GM06990 (cell line): ENCODE results near the gene CRAMP1.

ENCODE experiments used
- DNase-seq: peaks from one replicate; pipeline ENCODE4 v3.0.0-alpha.2; 2011; ENCODE audit not compliant: insufficient read length; ENCODE audit errors: extremely low read depth
- H3K27me3 ChIP-seq: replicated peaks from 2 replicates; pipeline ENCODE4 v1.6.0; 2011; ENCODE audit warnings: low read length; ENCODE audit not compliant: control insufficient read depth, insufficient read depth
- H3K36me3 ChIP-seq: 2 replicates; pipeline ENCODE4 v1.5.1; 2011; ENCODE audit warnings: low read length; ENCODE audit not compliant: control insufficient read depth, insufficient read depth
- H3K4me3 ChIP-seq: replicated peaks from 2 replicates; pipeline ENCODE4 v1.5.1; 2011; ENCODE audit warnings: low read depth, mild to moderate bottlenecking, control low read depth, low read length
- TF ChIP-seq, protein P1 (sequence below): IDR thresholded peaks from 2 replicates; pipeline ENCODE4 v1.5.1; 2011; ENCODE audit warnings: low read length, control low read depth, mild to moderate bottlenecking, inconsistent platforms; ENCODE audit not compliant: insufficient read depth, poor library complexity, severe bottlenecking

Gene CRAMP1

GRCh38 chr16:1630450-1631213 is 18.5 kb downstream of the CRAMP1 start:
- Histone ChIP-seq H3K4me3 (no peak overlapping the region), H3K27me3 (no peaks in the 10 kb centered on the region), H3K36me3 (peaks cover 19% of the 10 kb centered on the region)
- no peak for DNase-seq
- TF ChIP-seq, protein P1, sequence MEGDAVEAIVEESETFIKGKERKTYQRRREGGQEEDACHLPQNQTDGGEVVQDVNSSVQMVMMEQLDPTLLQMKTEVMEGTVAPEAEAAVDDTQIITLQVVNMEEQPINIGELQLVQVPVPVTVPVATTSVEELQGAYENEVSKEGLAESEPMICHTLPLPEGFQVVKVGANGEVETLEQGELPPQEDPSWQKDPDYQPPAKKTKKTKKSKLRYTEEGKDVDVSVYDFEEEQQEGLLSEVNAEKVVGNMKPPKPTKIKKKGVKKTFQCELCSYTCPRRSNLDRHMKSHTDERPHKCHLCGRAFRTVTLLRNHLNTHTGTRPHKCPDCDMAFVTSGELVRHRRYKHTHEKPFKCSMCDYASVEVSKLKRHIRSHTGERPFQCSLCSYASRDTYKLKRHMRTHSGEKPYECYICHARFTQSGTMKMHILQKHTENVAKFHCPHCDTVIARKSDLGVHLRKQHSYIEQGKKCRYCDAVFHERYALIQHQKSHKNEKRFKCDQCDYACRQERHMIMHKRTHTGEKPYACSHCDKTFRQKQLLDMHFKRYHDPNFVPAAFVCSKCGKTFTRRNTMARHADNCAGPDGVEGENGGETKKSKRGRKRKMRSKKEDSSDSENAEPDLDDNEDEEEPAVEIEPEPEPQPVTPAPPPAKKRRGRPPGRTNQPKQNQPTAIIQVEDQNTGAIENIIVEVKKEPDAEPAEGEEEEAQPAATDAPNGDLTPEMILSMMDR = no peak

GRCh38 chr16:1631230-1631629 is 19.1 kb downstream of the CRAMP1 start:
- peaks cover 16% of the 10 kb centered on the region for H3K36me3 ChIP-seq
- no peak for DNase-seq
- no peaks in the 10 kb centered on the region for H3K27me3 ChIP-seq
- no peak overlapping the region for H3K4me3 ChIP-seq
- TF ChIP-seq, protein P1 = no peak

DNA sequence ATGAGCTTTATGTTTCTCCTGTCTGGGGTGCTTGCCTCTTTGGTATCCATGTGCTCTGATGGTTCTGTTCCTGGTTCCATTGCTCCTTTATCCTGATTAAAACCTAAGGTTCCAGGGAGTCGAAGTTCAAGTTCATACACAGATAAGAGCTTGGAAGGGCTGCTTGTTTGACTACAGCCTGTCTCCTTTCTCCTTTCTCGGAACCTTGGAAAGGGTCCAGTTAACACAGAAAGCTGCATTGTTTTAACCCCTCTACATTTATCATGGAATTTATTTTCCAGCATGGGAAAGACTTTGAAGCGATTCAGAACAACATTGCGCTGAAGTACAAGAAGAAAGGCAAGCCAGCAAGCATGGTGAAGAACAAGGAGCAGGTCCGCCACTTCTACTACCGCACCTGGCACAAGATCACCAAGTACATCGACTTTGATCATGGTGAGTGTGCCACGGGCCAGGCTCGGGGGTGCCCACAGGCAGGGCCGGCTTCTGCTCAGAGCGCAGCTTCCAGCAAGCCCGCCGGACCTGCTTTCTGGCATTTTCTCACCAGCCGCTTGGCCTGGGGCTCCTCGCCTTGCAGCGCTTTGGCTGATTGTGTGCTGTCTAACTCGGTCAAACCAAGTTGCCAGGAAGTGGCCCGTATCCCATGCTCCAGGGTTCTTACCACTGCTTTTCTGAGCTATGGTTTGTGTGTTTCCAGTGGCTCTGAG is 19.9 kb downstream of the CRAMP1 start:
- TF ChIP-seq, protein P1 = no peak
- Histone ChIP-seq H3K27me3 (no peaks in the 10 kb centered on the region), H3K36me3 (peaks cover 16% of the 10 kb centered on the region)

DNA sequence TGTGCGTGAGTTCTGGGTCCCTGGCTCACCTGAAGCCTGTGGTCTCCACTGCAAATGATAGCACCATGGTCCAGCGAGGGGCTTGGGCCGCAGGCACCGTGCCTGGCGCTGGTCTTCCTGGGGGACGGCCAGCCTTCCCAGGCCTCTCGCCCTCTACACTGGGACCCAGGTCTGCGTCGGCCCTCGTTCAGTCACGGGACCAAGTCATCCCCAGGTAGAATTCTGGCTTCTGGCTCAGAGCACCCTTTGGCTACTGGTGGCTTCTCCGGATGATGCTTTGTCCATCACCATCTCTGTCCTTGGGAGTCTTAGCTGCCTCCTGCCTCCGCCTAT is 20.4 kb downstream of the CRAMP1 start:
- Histone ChIP-seq H3K27me3 (no peaks in the 10 kb centered on the region), H3K36me3 (peaks cover 18% of the 10 kb centered on the region), H3K4me3 (no peak overlapping the region)
- DNase-seq = no peak
- TF ChIP-seq, protein P1 = no peak

More for the DNA sequence above, 19.9 kb downstream of the CRAMP1 start:
- no peak overlapping the region for H3K4me3 ChIP-seq
- DNase-seq = no peak

DNA sequence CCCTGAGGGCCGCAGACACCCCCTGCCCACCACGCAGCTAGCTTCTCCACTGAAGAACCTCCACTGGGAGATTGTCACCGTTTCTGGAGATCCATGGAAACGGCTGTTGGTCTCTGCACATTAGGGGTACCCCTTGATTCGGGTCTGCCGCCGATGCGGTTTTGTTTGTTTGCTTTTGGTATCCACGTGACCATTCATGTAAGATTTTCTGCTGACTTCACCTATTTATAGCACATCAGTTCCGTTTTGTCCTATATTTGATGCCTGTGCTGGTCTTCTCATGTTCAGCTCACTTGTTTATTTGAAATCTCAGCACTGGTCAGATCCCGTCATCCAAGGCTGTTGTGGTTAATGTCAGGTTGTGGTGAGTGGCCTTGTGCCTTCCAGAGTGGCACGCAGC is 21.1 kb downstream of the CRAMP1 start:
- Histone ChIP-seq H3K36me3 (peaks cover 21% of the 10 kb centered on the region), H3K27me3 (no peaks in the 10 kb centered on the region), H3K4me3 (no peak overlapping the region)
- TF ChIP-seq, protein P1 = no peak
- no peak for DNase-seq

DNA sequence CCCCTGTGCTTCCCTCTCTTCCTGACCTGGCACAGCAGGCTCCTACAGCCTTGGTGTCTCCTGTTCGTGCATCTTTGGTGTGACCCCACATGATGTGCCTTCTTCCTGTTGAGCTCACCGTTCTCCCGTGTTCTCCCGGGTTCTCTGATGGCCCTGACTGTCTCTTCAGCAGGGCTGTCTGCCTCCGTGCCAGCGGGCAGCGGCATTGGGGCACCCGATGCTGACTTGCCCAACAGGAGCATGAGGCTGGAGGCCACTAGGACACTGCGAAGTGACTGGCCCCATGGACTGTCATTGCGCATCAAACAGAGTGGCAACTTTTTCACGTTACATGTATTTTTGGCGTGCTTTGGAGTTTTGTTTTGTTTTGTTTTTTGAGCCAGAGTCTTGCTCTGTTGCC is 22.4 kb downstream of the CRAMP1 start:
- DNase-seq = no peak
- peaks cover 22% of the 10 kb centered on the region for H3K36me3 ChIP-seq
- H3K27me3 ChIP-seq = no peaks in the 10 kb centered on the region
- no peak overlapping the region for H3K4me3 ChIP-seq
- TF ChIP-seq, protein P1 = no peak
